ENCODE results near the gene RTN4RL2.

Gene RTN4RL2

DNA sequence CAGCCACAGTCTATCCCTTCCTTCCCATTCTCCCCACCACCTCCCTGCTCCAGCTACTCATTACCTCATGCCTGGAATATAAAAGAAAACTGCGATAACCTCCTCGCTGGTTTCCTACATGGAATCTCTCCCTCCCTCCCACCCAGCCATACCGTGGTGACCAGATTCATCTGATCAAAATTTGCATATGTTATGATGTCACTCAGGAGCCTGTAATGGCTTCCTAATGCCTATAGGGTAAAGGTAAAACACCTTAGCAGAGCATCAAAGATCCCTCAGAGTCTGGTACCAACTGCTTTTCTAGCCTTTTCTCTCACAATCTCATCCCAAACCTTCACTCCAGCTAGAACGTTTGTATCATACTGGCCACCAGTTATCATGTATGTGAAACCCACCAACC, 19.6 kb downstream of the RTN4RL2 start:
- DNase-seq (ENCODE audit: low read depth in 1 of 2, low spot score in 1 of 2): no peak

GRCh38 chr11:57480409-57481137, 20.2 kb downstream of the RTN4RL2 start:
- DNase-seq (ENCODE audit: low read depth in 1 of 2, low spot score in 1 of 2): peak in 1 of 2 donors; percentile 57

DNA sequence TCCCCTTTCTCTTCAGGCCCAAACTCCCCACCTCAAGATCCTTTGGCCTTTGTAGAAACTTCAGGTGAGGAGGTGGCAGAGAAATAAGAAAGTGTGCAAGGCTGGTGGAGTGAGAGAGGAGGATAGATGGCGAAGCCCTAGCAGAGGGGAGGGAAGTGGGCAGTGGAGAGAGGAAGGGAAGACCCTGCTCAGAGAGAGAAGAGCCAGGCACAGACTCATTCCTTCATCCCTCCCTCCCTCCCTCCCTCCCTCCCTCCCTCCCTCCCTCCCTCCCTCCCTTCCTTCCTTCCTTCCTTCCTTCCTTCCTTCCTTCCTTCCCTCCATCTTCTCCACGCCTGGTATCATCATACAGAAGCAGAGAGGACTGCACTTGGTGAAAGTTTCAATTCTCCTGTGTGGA, 21.0 kb downstream of the RTN4RL2 start:
- DNase-seq (ENCODE audit: low read depth in 1 of 2, low spot score in 1 of 2): no peak

GRCh38 chr11:57481915-57482781, 21.8 kb downstream of the RTN4RL2 start:
- DNase-seq (ENCODE audit: low read depth in 1 of 2, low spot score in 1 of 2): no peak

DNA sequence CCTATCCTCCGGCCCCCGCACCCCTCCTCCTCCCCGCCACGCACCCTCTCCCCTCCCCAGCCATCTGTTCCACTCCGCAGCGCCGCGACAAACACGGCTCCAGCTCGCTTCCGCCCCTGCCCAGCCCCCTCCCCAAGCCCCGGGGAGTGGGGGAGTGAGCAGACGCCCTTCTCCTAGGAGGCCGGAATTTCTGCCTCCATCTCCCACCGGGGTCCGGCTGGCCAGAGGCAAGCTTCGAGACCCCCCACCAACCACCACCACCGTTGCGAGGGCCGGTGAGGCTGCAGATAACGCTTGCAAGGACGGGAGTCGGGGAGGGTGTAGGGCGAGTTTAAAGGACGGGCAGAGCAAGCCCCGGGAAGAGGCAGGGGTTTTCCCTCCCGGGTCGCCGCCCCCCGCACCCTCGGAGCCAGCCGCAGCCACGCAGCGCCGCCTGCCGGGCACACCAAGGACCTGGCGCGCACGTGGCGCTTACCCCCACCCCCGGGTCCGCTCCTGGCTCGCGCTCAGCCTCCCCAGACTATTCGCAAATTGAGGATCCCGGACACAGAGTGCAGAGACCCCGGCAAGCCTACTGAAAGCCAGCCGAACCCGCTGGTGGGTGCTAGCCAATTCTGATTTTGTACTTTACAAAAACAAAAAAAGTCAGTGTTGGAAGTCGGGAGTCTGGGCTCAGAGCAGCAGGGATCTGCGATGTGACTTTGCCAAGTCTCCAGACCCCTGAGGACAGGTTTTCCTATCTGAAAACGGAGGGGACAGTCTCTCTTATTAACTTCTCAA, 22.6 kb downstream of the RTN4RL2 start:
- DNase-seq (ENCODE audit: low read depth in 1 of 2, low spot score in 1 of 2): peak; percentile 51 to 53

DNA sequence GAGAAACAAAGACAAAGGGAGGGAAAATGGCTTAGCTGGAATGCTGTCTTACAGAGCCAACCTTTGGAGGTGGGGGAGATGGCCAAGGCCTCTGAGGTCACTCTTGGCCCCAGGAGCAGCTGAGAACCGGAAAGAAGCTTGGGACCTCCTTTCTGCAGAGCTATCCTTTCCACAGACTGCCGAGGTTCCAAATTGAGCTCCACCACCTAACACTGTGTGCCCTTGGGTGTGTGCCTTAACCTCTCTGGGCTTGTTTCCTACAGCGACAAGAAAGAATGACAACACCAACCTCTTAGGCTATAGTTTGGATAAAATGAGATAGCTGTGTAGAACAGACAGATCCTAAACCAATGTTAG, 23.2 kb downstream of the RTN4RL2 start:
- no peak for DNase-seq (ENCODE audit: low read depth in 1 of 2, low spot score in 1 of 2)

- DNase-seq (ENCODE audit: low read depth in 1 of 2, low spot score in 1 of 2): no peak
Observed at GRCh38 chr11:57484141-57484710, 23.9 kb downstream of the RTN4RL2 start.

DNA sequence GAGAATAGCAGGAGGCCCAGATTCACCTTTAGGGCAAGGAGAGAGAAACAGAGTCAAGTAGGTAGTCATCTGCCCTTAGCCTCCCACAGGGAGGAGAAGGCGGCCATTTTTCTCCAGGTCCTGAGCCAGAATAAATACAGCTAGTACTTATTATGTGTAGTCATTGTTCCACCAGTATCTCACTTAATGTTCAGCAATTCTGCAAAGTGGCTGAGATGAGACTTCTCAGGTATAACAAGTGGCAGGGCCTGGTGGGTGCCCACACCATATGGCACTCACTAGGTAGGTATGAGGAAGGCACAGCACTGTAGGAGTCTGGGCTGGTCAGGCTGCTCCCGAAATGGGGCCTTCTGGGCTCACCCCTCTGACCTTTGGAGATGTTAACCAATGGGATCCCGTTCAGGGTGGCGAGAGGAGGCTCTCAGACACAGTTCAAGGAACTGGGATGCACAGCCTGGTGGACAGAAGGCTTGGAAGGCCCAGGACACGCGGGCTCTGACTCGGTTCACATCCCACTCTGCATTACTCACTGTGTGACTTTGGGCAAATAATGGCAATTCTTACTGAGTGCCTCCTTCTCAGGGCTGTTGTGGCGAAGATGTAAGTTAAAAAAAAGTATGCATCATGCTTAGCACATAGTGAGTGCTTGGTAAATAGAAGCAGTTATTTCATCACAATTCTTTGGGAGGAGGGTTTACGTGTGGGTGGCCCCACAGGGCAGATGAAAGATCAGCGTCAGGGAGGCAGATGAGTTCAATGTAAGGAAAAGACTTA, 25.1 kb downstream of the RTN4RL2 start:
- no peak for DNase-seq (ENCODE audit: low read depth in 1 of 2, low spot score in 1 of 2)

DNA sequence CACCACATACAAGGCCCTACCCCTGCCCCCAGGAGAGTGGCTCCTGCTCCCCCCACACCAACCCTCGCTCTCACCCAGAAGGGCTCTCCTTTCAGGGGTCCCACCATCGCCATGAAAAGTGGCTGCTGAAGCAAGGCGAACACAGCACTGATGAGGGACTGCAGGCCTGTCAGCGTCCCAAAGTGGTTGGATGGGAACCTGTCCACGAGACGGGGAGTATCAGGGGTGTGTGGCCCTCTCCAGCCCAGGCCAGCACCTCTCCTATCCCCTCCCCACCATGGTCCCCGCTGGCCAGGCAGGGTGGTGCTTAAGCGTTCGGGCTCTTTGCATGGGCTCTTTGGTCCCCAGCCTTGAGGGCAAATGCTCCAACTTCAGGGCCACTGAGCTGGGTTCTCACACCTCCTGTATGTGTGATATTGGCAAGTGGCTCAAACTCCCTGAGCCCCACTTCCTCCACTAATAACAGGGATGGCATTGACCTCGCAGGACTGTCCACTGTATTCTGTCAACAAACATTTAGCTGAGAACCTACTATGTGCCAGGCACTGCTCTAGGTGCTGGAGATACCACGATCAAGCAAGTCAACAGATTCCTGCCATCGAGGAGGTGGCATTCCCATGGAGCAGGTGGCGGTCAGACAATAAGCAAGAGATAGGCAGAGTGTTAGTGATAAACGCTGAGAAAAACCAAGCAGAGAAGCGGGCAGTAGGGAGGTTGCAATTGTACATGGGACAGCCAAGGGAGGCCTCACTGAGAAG, 26.9 kb downstream of the RTN4RL2 start:
- DNase-seq (ENCODE audit: low read depth in 1 of 2, low spot score in 1 of 2): no peak

DNA sequence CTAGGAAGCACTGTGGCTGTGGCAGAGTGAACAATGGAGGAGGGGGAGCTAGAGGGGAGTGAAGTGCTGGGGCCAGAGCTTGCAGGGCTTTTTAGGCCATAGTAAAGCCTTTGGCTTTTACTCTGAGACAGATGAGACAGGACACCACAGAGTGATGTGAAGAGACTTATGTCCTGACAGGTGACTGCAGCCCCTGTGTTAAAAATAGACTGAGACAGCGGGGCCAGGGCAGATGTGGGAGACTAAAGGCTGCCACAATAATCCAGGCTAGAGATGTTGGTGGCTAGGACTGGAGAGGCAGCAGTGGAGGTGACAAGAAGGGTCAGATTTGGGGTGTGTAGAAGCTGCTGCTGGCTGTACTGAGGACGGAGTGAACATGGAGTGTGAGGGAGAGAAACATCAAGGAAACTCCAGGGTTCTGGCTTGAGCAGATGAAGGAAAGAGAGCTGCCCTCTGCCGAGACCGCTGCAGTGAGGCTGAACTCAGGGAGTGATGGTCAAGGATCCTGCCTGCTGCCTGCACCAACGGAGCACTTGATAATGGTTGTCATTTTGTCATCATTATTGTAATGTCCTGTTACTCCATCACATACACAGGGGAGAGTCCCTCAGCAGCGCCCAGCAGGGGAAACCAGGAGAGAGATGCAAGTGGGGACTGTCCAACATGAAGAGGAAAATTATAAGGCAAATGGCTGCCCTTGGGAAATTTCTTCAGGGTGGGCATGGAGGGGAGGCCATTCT, 27.8 kb downstream of the RTN4RL2 start:
- DNase-seq (ENCODE audit: low read depth in 1 of 2, low spot score in 1 of 2): no peak

DNA sequence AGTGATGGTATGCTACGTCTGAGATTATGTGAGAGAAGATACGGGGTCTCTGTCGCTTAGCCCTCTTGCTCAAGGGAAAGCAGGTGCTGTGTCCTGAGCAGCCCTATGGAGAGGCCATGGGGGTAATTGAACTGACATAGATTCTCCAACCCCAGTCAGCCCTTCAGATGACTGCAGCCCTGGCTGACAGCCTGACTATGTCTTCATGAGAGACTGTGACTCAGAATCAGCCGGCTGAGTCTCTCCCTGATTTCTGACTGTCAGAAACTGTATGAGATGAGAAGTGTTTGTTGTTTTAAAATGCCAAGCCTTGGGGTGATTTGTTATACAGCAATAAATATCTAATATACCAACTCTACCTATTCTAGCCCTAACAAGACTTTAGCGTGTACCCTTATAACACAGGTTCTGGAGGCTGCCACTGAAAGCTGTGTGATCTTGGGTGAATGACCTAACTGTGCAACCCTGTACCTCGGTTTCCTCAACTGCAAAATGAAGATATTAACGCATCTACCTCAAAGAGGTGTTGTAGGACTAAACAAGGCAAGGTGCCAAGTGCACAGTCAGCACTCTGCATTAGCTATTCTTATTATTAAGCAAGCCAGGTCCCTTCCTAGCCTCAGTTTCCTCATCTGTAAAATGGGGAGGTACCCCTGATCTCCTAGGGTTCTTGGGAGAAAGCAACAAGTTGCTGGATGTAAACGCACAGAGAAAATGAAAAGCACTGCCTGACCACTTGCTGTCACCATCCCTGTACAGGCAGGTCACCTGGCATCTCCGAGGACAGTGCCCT, 30.3 kb downstream of the RTN4RL2 start:
- DNase-seq (ENCODE audit: low read depth in 1 of 2, low spot score in 1 of 2): no peak

- no peak for DNase-seq (ENCODE audit: low read depth in 1 of 2, low spot score in 1 of 2)
Observed at GRCh38 chr11:57491371-57492061, 31.2 kb downstream of the RTN4RL2 start.

- peak; percentile 61 to 68 for DNase-seq (ENCODE audit: low read depth in 1 of 2, low spot score in 1 of 2)
Observed at GRCh38 chr11:57493507-57494503, 33.5 kb downstream of the RTN4RL2 start.

GRCh38 chr11:57496109-57496820, 35.9 kb downstream of the RTN4RL2 start:
- no peak for DNase-seq (ENCODE audit: low read depth in 1 of 2, low spot score in 1 of 2)

GRCh38 chr11:57497303-57498247, 37.2 kb downstream of the RTN4RL2 start:
- DNase-seq (ENCODE audit: low read depth in 1 of 2, low spot score in 1 of 2): no peak
